Smooth muscle cell (in vitro differentiated cells): ENCODE measurements around the gene BPIFB1. TPM values are rescaled to one million over a fixed set of nuclear protein-coding genes. Genes with fewer than 3 reads are reported as not detected.

Experiments
- DNase-seq: peaks from one replicate; lab custom pipeline; 2025; ENCODE audit not compliant: unreplicated experiment; lab: John Stamatoyannopoulos, UW
- H2AFZ ChIP-seq: fragments of 200-600 bp; sonication (generic); 2 replicates; pipeline ENCODE4 v1.6.0; 2016; ENCODE audit warnings: antibody characterized with exemption, low read depth, mild to moderate bottlenecking
- H3F3A ChIP-seq: fragments of 200-600 bp; sonication (generic); 2 replicates; pipeline ENCODE4 v1.6.0; 2017; ENCODE audit warnings: antibody characterized with exemption, low read depth
- H3K27ac ChIP-seq: fragments of 200-600 bp; sonication (generic); 2 replicates; pipeline ENCODE4 v1.5.1; 2016; ENCODE audit warnings: low read depth, mild to moderate bottlenecking
- H3K27me3 ChIP-seq: fragments of 200-600 bp; sonication (generic); 2 replicates; pipeline ENCODE4 v1.6.1; 2016; ENCODE audit warnings: low read depth, mild to moderate bottlenecking
- H3K36me3 ChIP-seq: fragments of 200-600 bp; sonication (generic); 2 replicates; pipeline ENCODE4 v1.5.1; 2016; ENCODE audit warnings: low read depth
- H3K4me1 ChIP-seq: fragments of 200-600 bp; sonication (generic); 2 replicates; pipeline ENCODE4 v1.5.1; 2016; ENCODE audit warnings: low read depth
- H3K4me2 ChIP-seq: fragments of 200-600 bp; sonication (generic); 2 replicates; pipeline ENCODE4 v1.6.0; 2016; ENCODE audit warnings: mild to moderate bottlenecking
- H3K4me3 ChIP-seq: fragments of 200-600 bp; sonication (generic); 2 replicates; pipeline ENCODE4 v1.5.1; 2016; ENCODE audit warnings: mild to moderate bottlenecking
- H3K79me2 ChIP-seq: fragments of 200-600 bp; sonication (generic); 2 replicates; pipeline ENCODE4 v1.6.0; 2016; ENCODE audit warnings: low read depth, mild to moderate bottlenecking
- H3K9ac ChIP-seq: fragments of 200-600 bp; sonication (generic); 2 replicates; pipeline ENCODE4 v1.6.0; 2016; ENCODE audit warnings: low read depth
- H3K9me3 ChIP-seq: fragments of 200-600 bp; sonication (generic); replicated peaks from 2 replicates; pipeline ENCODE4 v1.5.1; 2016; ENCODE audit warnings: low read depth
- H4K20me1 ChIP-seq: fragments of 200-600 bp; sonication (generic); 2 replicates; pipeline ENCODE4 v1.6.0; 2016; ENCODE audit warnings: low read depth
- CTCF ChIP-seq: fragments of 200-600 bp; sonication (generic); IDR thresholded peaks from 2 replicates; pipeline ENCODE4 v1.5.1; 2017; ENCODE audit warnings: borderline replicate concordance, mild to moderate bottlenecking, antibody characterized with exemption; ENCODE audit not compliant: insufficient read depth, poor library complexity, severe bottlenecking
- WGBS: methylation state at CpG from one replicate; pipeline ENCODE4 v1.1.7; 2016; ENCODE audit warnings: low lambda C conversion rate; 5-methylcytosine and 5-hydroxymethylcytosine counted together
- polyA plus RNA-seq: library from polyadenylated mRNA; unstranded; fragments of >200 nt; fragmentation: Nextera tagmentation; extraction: Ambion mirVana; gene quantifications from 2 replicates; pipeline ENCODE4 v1.2.1, GENCODE V29; 2016
- total RNA-seq: library from RNA; depleted of rRNA; stranded (reverse); fragments of >200 nt; gene quantifications from 2 replicates; pipeline ENCODE4 v1.2.3, GENCODE V29; 2014

The BPIFB1 gene
- total and polyA plus RNA-seq, 2 experiments from 2014 or later = not detected

- no peaks in the 10 kb centered on the region for H4K20me1 ChIP-seq
- no peak overlapping the region for H3K9ac ChIP-seq
- no peak overlapping the region for H3K27ac ChIP-seq
- peaks cover 18% of the 10 kb centered on the region for H3K27me3 ChIP-seq
- no peaks in the 10 kb centered on the region for H3K4me1 ChIP-seq
- no peaks in the 10 kb centered on the region for H3F3A ChIP-seq
- DNase-seq = no peak
- no peak overlapping the region for H3K4me3 ChIP-seq
- no peaks in the 10 kb centered on the region for H3K9me3 ChIP-seq
- no peak for TF ChIP-seq CTCF
- H3K36me3 ChIP-seq = no peaks in the 10 kb centered on the region
- H2AFZ ChIP-seq = no peak overlapping the region
- H3K4me2 ChIP-seq = no peak overlapping the region
- WGBS = 62% methylated on average over 2 of the region's 2 CpGs
- no peaks in the 10 kb centered on the region for H3K79me2 ChIP-seq
These were observed 32.3 kb upstream of the BPIFB1 start for GRCh38 chr20:33250666-33251065.

DNA sequence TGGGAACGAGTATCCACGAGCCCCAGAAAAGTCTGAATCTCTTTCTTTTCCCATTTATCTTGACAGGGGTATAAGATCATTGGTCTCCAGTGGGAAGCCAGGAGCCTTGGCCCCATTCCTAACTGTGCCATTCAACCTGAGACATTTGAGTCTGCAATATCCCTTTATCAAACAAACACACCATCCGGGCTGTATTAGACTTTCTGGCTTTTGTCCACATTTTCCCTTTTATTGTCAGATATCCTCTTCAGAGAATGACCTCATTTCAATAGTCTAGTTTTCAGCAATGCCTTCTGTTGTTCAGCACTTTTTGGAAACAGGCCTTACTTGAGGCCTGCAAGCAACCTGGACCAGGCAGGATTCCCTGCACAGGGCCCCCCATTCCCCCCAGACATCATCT, 31.5 kb upstream of the BPIFB1 start:
- Histone ChIP-seq H3K79me2 (no peaks in the 10 kb centered on the region), H3F3A (no peaks in the 10 kb centered on the region)
- WGBS = 90% methylated on average over 3 of the region's 3 CpGs

DNA sequence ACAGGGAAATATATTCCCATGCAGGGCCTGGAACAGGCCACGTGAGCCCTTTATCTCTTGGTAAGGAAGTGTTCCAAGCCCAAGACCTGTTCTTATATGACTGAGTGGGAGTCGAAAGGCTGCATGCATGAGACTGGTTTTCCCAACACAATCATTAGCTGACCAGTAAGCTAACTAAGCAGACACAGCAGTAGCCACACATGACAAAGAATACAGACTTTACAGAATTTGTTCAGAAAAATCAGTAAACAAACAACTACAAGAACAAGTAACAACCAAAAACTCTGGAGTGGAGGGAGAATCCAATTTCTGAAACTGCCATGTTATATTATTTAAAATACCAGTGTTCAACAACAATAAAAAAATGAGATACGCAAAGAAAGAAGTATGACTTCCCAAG, 30.6 kb upstream of the BPIFB1 start:
- peaks cover 3% of the 10 kb centered on the region for H3K27me3 ChIP-seq
- H3K9me3 ChIP-seq = no peaks in the 10 kb centered on the region
- H3K4me1 ChIP-seq = no peaks in the 10 kb centered on the region
- H3K9ac ChIP-seq = no peak overlapping the region
- H2AFZ ChIP-seq = no peak overlapping the region
- H3K36me3 ChIP-seq = no peaks in the 10 kb centered on the region
- H3K4me2 ChIP-seq = no peak overlapping the region
- no peak for TF ChIP-seq CTCF
- 84% methylated on average over 3 of the region's 3 CpGs for WGBS
- H3K4me3 ChIP-seq = no peak overlapping the region
- no peak for DNase-seq
- no peaks in the 10 kb centered on the region for H3F3A ChIP-seq
- H3K79me2 ChIP-seq = no peaks in the 10 kb centered on the region
- H4K20me1 ChIP-seq = no peaks in the 10 kb centered on the region
- no peak overlapping the region for H3K27ac ChIP-seq

More for the DNA sequence above, 31.5 kb upstream of the BPIFB1 start:
- H3K4me2 ChIP-seq = no peak overlapping the region
- H4K20me1 ChIP-seq = no peaks in the 10 kb centered on the region
- H3K4me3 ChIP-seq = no peak overlapping the region
- no peak for DNase-seq
- no peaks in the 10 kb centered on the region for H3K9me3 ChIP-seq
- no peaks in the 10 kb centered on the region for H3K4me1 ChIP-seq
- H3K27ac ChIP-seq = no peak overlapping the region
- H2AFZ ChIP-seq = no peak overlapping the region
- H3K36me3 ChIP-seq = no peaks in the 10 kb centered on the region
- no peak overlapping the region for H3K9ac ChIP-seq
- H3K27me3 ChIP-seq = peaks cover 10% of the 10 kb centered on the region
- TF ChIP-seq CTCF = no peak

DNA sequence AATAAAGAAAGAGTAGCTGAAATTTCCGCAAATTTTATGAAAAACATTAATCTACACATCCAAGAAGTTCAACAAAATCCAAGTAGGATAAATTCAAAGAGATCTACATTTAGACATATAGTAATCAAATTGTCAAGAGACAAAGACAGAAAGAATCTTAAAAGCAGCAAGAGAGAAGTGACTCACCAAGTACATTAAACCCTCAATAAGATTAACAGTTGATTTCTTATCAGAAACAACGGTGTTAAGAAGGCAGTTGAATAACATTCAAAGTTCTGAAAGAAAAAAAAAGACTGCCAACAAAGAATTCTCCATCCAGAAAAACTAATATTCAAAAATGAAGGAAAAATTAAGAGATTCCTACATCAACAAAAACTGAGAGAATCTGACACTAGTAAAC, 28.0 kb upstream of the BPIFB1 start:
- TF ChIP-seq CTCF = no peak
- DNase-seq = no peak
- Histone ChIP-seq H3K27me3 (peaks cover 12% of the 10 kb centered on the region), H3K9me3 (no peaks in the 10 kb centered on the region), H2AFZ (no peak overlapping the region), H3K9ac (no peak overlapping the region), H3K4me3 (no peak overlapping the region), H3F3A (no peaks in the 10 kb centered on the region), H3K4me2 (no peak overlapping the region), H3K36me3 (no peaks in the 10 kb centered on the region), H3K4me1 (no peaks in the 10 kb centered on the region), H4K20me1 (no peaks in the 10 kb centered on the region), H3K27ac (no peak overlapping the region), H3K79me2 (no peaks in the 10 kb centered on the region)
- WGBS = 44% methylated on average over 2 of the region's 2 CpGs
